Esophagus muscularis mucosa (tissue), 4 donors: ENCODE data around the gene SEC16B. TPM values are rescaled to one million over a fixed set of nuclear protein-coding genes. Genes with fewer than 3 reads are reported as not detected.

Experiments used
- DNase-seq: peaks from one replicate; pipeline ENCODE4 v3.0.0-alpha.2; 2017; ENCODE audit errors: extremely low spot score
- H3K27ac ChIP-seq, 4 donors: fragments of 200-600 bp; sonication (generic); replicated peaks in 1 of 4; 1 replicate in 3 of 4; 2 replicates in 1 of 4; pipeline ENCODE4 v1.5.1; 2016 to 2019; ENCODE audit warnings: mild to moderate bottlenecking in 1 of 4
- H3K27me3 ChIP-seq, 4 donors: fragments of 200-600 bp; sonication (generic); one replicate each; pipeline versions ENCODE4 v1.5.1 to v1.6.0; 2016 to 2019
- H3K36me3 ChIP-seq, 4 donors: fragments of 200-600 bp; sonication (generic); one replicate each; pipeline ENCODE4 v1.5.1; 2016 to 2019
- H3K4me1 ChIP-seq, 4 donors: fragments of 200-600 bp; sonication (generic); one replicate each; pipeline ENCODE4 v1.5.1; 2016 to 2019
- H3K4me3 ChIP-seq, 4 donors: fragments of 200-600 bp; sonication (generic); 1 replicate in 2 of 4; 2 replicates in 2 of 4; pipeline ENCODE4 v1.5.1; 2016 to 2019; ENCODE audit warnings: mild to moderate bottlenecking in 4 of 4, moderate library complexity in 1 of 4
- H3K9me3 ChIP-seq, 4 donors: fragments of 200-600 bp; sonication (generic); 1 replicate in 3 of 4; 2 replicates in 1 of 4; pipeline ENCODE4 v1.5.1; 2016 to 2019
- CTCF ChIP-seq, 3 experiments: fragments of 200-600 bp in 2 of 3; fragments of 450-650 bp in 1 of 3; sonication (generic) in 2 of 3; IDR thresholded peaks; one replicate each; pipeline ENCODE4 v1.5.1; 2017 to 2019; ENCODE audit warnings: antibody characterized with exemption in 3 of 3, mild to moderate bottlenecking in 2 of 3, moderate library complexity in 1 of 3
- EP300 ChIP-seq: sonication (generic); formaldehyde crosslinking; IDR thresholded peaks from one replicate; pipeline ENCODE4 v1.6.1; 2017; ENCODE audit warnings: antibody characterized with exemption
- POLR2A ChIP-seq: fragments of 450-650 bp; IDR thresholded peaks from one replicate; pipeline ENCODE4 v1.6.1; 2017; ENCODE audit warnings: antibody characterized with exemption, moderate library complexity, mild to moderate bottlenecking, low read depth
- POLR2AphosphoS5 ChIP-seq, 2 donors: sonication (generic); formaldehyde crosslinking; IDR thresholded peaks; one replicate each; pipeline ENCODE4 v1.6.1; 2017; ENCODE audit warnings: antibody characterized with exemption in 2 of 2
- WGBS: methylation state at CpG from one replicate; pipeline ENCODE4 v1.1.5; 2018; 5-methylcytosine and 5-hydroxymethylcytosine counted together
- intact Hi-C: fragments of 100-400 bp; cut with DNase I; formaldehyde crosslinking; loops from one replicate; pipeline ENCODE4 v1.15.1; 2023
- total RNA-seq, 4 donors: library from RNA; depleted of rRNA; stranded (reverse); fragments of >200 nt; gene quantifications; one replicate each; pipeline versions ENCODE4 v1.1.0 to v1.2.1, GENCODE V29; 2016

The SEC16B gene
- total RNA-seq, 4 donors from 2014 or later = 0.83 to 2.6 (median 1.8) TPM

GRCh38 chr1:178005450-178005849 lies 35.6 kb upstream of the SEC16B start:
- H3K4me1 ChIP-seq = no peaks in the 10 kb centered on the region
- no peak for TF ChIP-seq POLR2A
- TF ChIP-seq CTCF (IDR thresholded peaks at IDR 0.05) = no peak
- peaks cover 0 to 21% (median 16%) of the 10 kb centered on the region in 4 donors for H3K36me3 ChIP-seq
- no peaks in the 10 kb centered on the region for H3K9me3 ChIP-seq
- 87% methylated on average over 5 of the region's 5 CpGs for WGBS
- no peak for DNase-seq
- H3K27ac ChIP-seq = no peak overlapping the region
- intact Hi-C loops = no loop called here
- H3K27me3 ChIP-seq = no peaks in the 10 kb centered on the region
- H3K4me3 ChIP-seq = no peak overlapping the region

- 63% methylated on average over 6 of the region's 6 CpGs for whole genome bisulfite sequencing
Observed at GRCh38 chr1:178004926-178005391, 35.1 kb upstream of the SEC16B start.

GRCh38 chr1:177998696-177999631 lies 29.1 kb upstream of the SEC16B start:
- H3K4me1 ChIP-seq = no peaks in the 10 kb centered on the region
- H3K27ac ChIP-seq = no peak overlapping the region
- H3K27me3 ChIP-seq = no peaks in the 10 kb centered on the region
- H3K9me3 ChIP-seq = no peaks in the 10 kb centered on the region
- TF ChIP-seq CTCF (IDR thresholded peaks at IDR 0.05) = no peak
- no peak for TF ChIP-seq EP300
- no peak for TF ChIP-seq POLR2A
- no peak for TF ChIP-seq POLR2AphosphoS5 (IDR thresholded peaks at IDR 0.05)
- no peak overlapping the region for H3K4me3 ChIP-seq
- intact Hi-C loops = no loop called here
- DNase-seq = no peak
- WGBS = 88% methylated on average over 4 of the region's 4 CpGs
- H3K36me3 ChIP-seq = no peaks in the 10 kb centered on the region

More at GRCh38 chr1:178004926-178005391, 35.1 kb upstream of the SEC16B start:
- TF ChIP-seq POLR2AphosphoS5 (IDR thresholded peaks at IDR 0.05) (no peak), EP300 (no peak), CTCF (IDR thresholded peaks at IDR 0.05) (no peak), POLR2A (no peak)
- Histone ChIP-seq H3K9me3 (no peaks in the 10 kb centered on the region), H3K36me3 (peaks cover 0 to 19% (median 15%) of the 10 kb centered on the region in 4 donors), H3K4me1 (no peaks in the 10 kb centered on the region), H3K27ac (no peak overlapping the region), H3K4me3 (no peak overlapping the region), H3K27me3 (no peaks in the 10 kb centered on the region)
- no peak for DNase-seq
- intact Hi-C loops = no loop called here

GRCh38 chr1:177996957-177997356 lies 27.1 kb upstream of the SEC16B start:
- H3K36me3 ChIP-seq = peaks cover 0 to 13% (median 4%) of the 10 kb centered on the region in 4 donors
- intact Hi-C loops = no loop called here
- no peaks in the 10 kb centered on the region for H3K27me3 ChIP-seq
- no peaks in the 10 kb centered on the region for H3K9me3 ChIP-seq
- no peak overlapping the region for H3K4me3 ChIP-seq
- no peak for DNase-seq
- H3K4me1 ChIP-seq = no peaks in the 10 kb centered on the region
- TF ChIP-seq POLR2AphosphoS5 (IDR thresholded peaks at IDR 0.05) (no peak), POLR2A (no peak), EP300 (no peak), CTCF (IDR thresholded peaks at IDR 0.05) (no peak)
- no peak overlapping the region for H3K27ac ChIP-seq
- WGBS = 92% methylated on average over 5 of the region's 5 CpGs
